D341Med (cell line): ENCODE results near the gene RAD23B.

Experiments used
- DNase-seq: peaks from one replicate; pipeline ENCODE4 v3.0.0; 2012; ENCODE audit warnings: low spot score

RAD23B gene

GRCh38 chr9:107336718-107337360 lies 53.8 kb downstream of the RAD23B start:
- no peak for DNase-seq

- no peak for DNase-seq
Measured at GRCh38 chr9:107337676-107338590, 54.9 kb downstream of the RAD23B start.

GRCh38 chr9:107338911-107339659 lies 56.0 kb downstream of the RAD23B start:
- DNase-seq, result no peak

- DNase-seq, result peak; percentile 87
Measured at GRCh38 chr9:107340920-107341632, 58.0 kb downstream of the RAD23B start.

GRCh38 chr9:107342476-107343161 lies 59.5 kb downstream of the RAD23B start:
- no peak for DNase-seq

GRCh38 chr9:107345327-107345726 lies 62.2 kb downstream of the RAD23B start:
- DNase-seq, result no peak

- no peak for DNase-seq
Measured at GRCh38 chr9:107348836-107349235, 65.8 kb downstream of the RAD23B start.

GRCh38 chr9:107350443-107350842 lies 67.4 kb downstream of the RAD23B start:
- DNase-seq, result no peak

GRCh38 chr9:107351382-107352045 lies 68.4 kb downstream of the RAD23B start:
- no peak for DNase-seq

GRCh38 chr9:107355394-107355793 lies 72.3 kb downstream of the RAD23B start:
- DNase-seq, result no peak

GRCh38 chr9:107358986-107359385 lies 75.9 kb downstream of the RAD23B start:
- DNase-seq, result peak; percentile 72

- no peak for DNase-seq
Measured at GRCh38 chr9:107360098-107360497, 77.0 kb downstream of the RAD23B start.

GRCh38 chr9:107361816-107362215 lies 78.7 kb downstream of the RAD23B start:
- DNase-seq, result no peak

- no peak for DNase-seq
Measured at GRCh38 chr9:107363516-107364152, 80.6 kb downstream of the RAD23B start.

- DNase-seq, result no peak
Measured at GRCh38 chr9:107367727-107368502, 84.8 kb downstream of the RAD23B start.

GRCh38 chr9:107368696-107369095 lies 85.6 kb downstream of the RAD23B start:
- no peak for DNase-seq

GRCh38 chr9:107373809-107374208 lies 90.7 kb downstream of the RAD23B start:
- no peak for DNase-seq

GRCh38 chr9:107375001-107375400 lies 91.9 kb downstream of the RAD23B start:
- DNase-seq, result no peak

- no peak for DNase-seq
Measured at GRCh38 chr9:107375651-107376369, 92.7 kb downstream of the RAD23B start.
